Thymus (tissue), 14 donors: Measurements from ENCODE around the gene CCNI2. TPM values are rescaled to one million over a fixed set of nuclear protein-coding genes. Genes with fewer than 3 reads are reported as not detected.

Experiments
- DNase-seq, 9 donors: peaks; one replicate each; pipeline ENCODE4 v3.0.0-alpha.2; 2013; ENCODE audit warnings: low spot score in 9 of 9, low read depth in 6 of 9, missing footprints in 1 of 9
- H3K27ac ChIP-seq, 2 donors: one replicate each; pipeline ENCODE4 v1.5.1; 2013; ENCODE audit warnings: control low read depth in 1 of 2, low read depth in 1 of 2, low read length in 1 of 2, mild to moderate bottlenecking in 1 of 2, moderate library complexity in 1 of 2
- H3K27me3 ChIP-seq, 2 donors: one replicate each; pipeline ENCODE4 v1.5.1; 2013; ENCODE audit warnings: low read length in 1 of 2; ENCODE audit not compliant: control insufficient read depth in 2 of 2, insufficient read depth in 1 of 2
- H3K36me3 ChIP-seq, 2 donors: one replicate each; pipeline ENCODE4 v1.5.1; 2013; ENCODE audit warnings: low read length in 1 of 2, mild to moderate bottlenecking in 1 of 2, moderate library complexity in 1 of 2; ENCODE audit not compliant: control insufficient read depth in 2 of 2, insufficient read depth in 2 of 2
- H3K4me1 ChIP-seq, 2 donors: one replicate each; pipeline ENCODE4 v1.5.1; 2013; ENCODE audit warnings: low read length in 2 of 2; ENCODE audit not compliant: control insufficient read depth in 2 of 2, insufficient read depth in 2 of 2
- H3K4me3 ChIP-seq, 2 donors: one replicate each; pipeline ENCODE4 v1.5.1; 2013; ENCODE audit warnings: low read length in 2 of 2, control low read depth in 1 of 2, mild to moderate bottlenecking in 1 of 2
- H3K9me3 ChIP-seq, 2 donors: one replicate each; pipeline ENCODE4 v1.5.1; 2013; ENCODE audit warnings: low read length in 1 of 2, mild to moderate bottlenecking in 1 of 2; ENCODE audit not compliant: control insufficient read depth in 2 of 2, insufficient read depth in 1 of 2
- WGBS: extraction: QIAGEN DNeasy Blood & Tissue Kit; methylation state at CpG from one replicate; pipeline ENCODE4 v1.1.7; 2013; 5-methylcytosine and 5-hydroxymethylcytosine counted together
- long read RNA-seq, 10 donors: transcript quantifications; one replicate each; lab custom pipeline, GENCODE V29; 2026
- polyA plus RNA-seq: library from polyadenylated mRNA; stranded (reverse); fragments of 200-250 nt; gene quantifications from one replicate; pipeline ENCODE4 v1.2.3, GENCODE V29; 2013
- total RNA-seq: library from RNA; stranded (reverse); fragments of 120-200 nt; gene quantifications from one replicate; pipeline ENCODE4 v1.2.4, GENCODE V29; 2013
- donor health status: healthy.

Gene CCNI2
- 8.1 TPM for total RNA-seq
- 2.5 TPM for polyA plus RNA-seq
- long read RNA-seq, donor 1 = 0 reads
- long read RNA-seq, donor 2 = 0 reads
- long read RNA-seq, donor 3, partial matches to known transcripts = 0 of 1 reads
- long read RNA-seq, donor 3, other reads (novel, unspliced or antisense) = 0 of 1 reads
- long read RNA-seq, donor 4, partial matches to known transcripts = 0 of 2 reads
- long read RNA-seq, donor 4, other reads (novel, unspliced or antisense) = 0 of 2 reads
- long read RNA-seq, donor 5 = 0 reads
- long read RNA-seq, donor 6, partial matches to known transcripts = 0 of 1 reads
- long read RNA-seq, donor 6, other reads (novel, unspliced or antisense) = 0 of 1 reads
- long read RNA-seq, donor 7 = 0 reads
- long read RNA-seq, donor 8, partial matches to known transcripts = 0 of 1 reads
- long read RNA-seq, donor 8, other reads (novel, unspliced or antisense) = 0 of 1 reads
- long read RNA-seq, donor 9 = 0 reads
- long read RNA-seq, donor 10, partial matches to known transcripts = 0 of 2 reads
- long read RNA-seq, donor 10, other reads (novel, unspliced or antisense) = 0 of 2 reads

DNA sequence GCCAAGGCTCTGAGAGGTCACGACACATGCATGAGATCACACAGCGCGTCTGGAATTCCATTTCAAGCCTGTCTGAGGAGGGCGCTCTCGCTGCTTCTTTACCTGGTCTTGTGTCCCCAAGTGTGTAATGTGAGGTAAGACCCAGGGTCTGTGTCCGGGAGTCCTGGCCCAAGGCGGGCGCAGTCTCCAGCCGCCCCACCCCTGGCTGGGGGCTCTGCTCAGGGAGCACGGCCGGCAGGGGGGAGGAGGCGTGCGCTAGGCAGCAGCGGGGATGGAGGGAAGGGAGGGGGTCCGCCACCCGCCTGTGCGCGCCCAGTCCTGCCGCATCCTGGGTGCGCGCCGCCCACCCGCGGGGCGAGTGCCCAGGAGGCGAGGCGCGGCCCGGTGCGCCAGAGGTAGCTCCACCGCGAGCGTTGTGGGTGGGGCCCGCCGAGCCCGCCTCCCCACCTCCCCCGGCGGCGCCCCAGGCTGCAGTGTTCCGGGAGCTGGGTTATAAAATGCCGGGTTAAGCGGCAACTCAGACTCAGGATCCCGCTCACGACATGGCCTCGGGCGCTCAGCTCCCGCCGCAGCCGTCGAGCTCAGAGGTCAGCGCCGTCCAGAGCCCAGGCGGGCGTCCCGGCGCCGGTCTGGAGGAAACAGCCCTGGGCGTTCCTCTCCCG, at the start of gene CCNI2:
Gene CCNI2, plus strand, starts transcription at position 473 of the 662 bp plus-strand sequence. Its CDS starts 70 bp downstream, at position 543.
- Histone ChIP-seq H3K4me1 (peaks cover 9 to 24% of the 10 kb centered on the region in 2 donors), H3K27ac (peak within 1 kb of the TSS; percentile 36 to 63), H3K4me3 (peak within 1 kb of the TSS; percentile 54 to 56), H3K27me3 (peaks cover 3 to 24% of the 10 kb centered on the region in 2 donors), H3K9me3 (peaks cover 0 to 4% of the 10 kb centered on the region in 2 donors), H3K36me3 (no peaks in the 10 kb centered on the region)
- DNase-seq = peak in 6 of 9 donors; percentile 28 to 78 (median 58)
- 2% methylated on average over 59 of the region's 59 CpGs for WGBS

DNA sequence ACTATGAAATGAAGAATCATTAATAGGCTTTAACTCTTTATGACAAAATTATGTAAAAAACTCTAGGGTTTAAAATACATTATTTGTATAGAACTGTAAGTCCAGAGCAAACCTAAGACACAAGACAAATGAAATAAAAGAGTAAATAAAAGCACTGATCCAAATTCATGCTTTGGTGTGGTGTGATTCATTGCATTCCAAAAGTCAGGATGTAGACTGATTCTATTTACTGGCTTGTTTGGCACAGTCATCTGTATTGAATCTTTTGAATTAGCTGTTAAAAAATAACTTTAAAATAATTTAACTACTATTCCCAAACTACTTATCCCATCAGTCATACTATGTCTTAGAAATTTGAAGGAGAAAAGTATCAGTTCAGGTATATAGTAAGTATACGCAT, 42.4 kb upstream of the CCNI2 start:
- Histone ChIP-seq H3K4me3 (no peak overlapping the region), H3K27ac (no peak overlapping the region), H3K36me3 (peaks cover under 1 to 8% of the 10 kb centered on the region in 2 donors), H3K4me1 (no peaks in the 10 kb centered on the region), H3K9me3 (no peaks in the 10 kb centered on the region), H3K27me3 (no peaks in the 10 kb centered on the region)
- DNase-seq = no peak
- 95% methylated on average over 1 of the region's 1 CpG for WGBS

DNA sequence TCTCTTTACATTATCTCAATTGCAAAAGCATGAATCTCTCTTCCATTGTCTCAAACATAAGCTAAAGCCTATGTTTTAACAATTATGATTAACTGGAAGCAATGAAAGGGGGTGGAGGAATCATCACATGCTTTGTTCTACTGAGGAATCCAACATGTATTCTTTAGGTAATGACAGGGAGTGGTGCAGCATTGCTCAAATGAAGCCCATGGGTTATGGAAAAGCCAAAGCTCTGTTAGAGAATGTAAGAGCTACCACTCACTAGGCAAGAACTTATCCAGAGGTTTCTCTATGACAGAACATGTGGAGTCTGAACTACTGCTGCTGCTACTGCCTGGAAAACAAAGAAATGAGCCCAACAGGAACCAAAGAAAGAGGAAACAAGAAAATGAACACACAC, 38.6 kb upstream of the CCNI2 start:
- no peaks in the 10 kb centered on the region for H3K4me1 ChIP-seq
- H3K9me3 ChIP-seq = no peaks in the 10 kb centered on the region
- H3K36me3 ChIP-seq = no peaks in the 10 kb centered on the region
- no peak overlapping the region for H3K4me3 ChIP-seq
- H3K27ac ChIP-seq = no peak overlapping the region
- H3K27me3 ChIP-seq = no peaks in the 10 kb centered on the region
- DNase-seq = no peak

GRCh38 chr5:132714456-132715307, 32.5 kb upstream of the CCNI2 start:
- H3K9me3 ChIP-seq = no peaks in the 10 kb centered on the region
- WGBS = 70% methylated on average over 11 of the region's 11 CpGs
- H3K27me3 ChIP-seq = no peaks in the 10 kb centered on the region
- no peaks in the 10 kb centered on the region for H3K4me1 ChIP-seq
- no peak overlapping the region for H3K4me3 ChIP-seq
- H3K27ac ChIP-seq = no peak overlapping the region
- peak in 1 of 9 donors; percentile 24 for DNase-seq
- peaks cover 0 to 5% of the 10 kb centered on the region in 2 donors for H3K36me3 ChIP-seq

DNA sequence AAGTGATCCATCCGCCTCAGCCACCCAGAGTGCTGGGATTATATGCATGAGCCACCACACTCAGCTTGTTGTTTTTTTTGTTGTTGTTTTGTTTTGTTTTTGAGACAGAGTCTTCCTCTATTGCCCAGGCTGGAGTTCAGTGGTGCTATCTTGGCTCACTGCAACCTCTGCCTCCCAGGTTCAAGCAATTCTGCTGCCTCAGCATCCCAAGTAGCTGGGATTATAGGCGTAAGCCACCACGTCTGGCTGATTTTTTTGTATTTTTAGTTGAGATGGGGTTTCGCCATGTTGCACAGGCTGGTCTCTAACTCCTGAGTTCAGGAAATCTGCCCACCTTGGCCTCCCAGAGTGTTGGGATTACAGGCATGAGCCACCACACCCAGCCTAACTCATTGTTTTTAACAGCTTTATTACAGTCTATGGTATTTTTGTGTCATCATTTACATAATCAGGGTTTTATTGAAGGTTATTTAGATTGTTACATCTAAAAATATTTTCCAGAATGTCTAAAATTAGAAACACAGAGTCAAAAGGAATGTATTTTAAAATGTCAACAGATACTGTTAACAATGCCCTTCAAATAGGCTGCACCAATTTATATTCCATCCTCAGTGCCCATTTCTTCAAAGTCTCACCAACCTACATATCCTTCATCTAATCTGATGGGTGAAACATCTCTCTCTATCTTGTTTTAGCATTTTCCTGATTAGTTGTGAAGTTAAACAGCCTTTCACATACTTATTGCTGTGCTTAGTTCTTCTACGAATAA, 28.5 kb upstream of the CCNI2 start:
- Histone ChIP-seq H3K27me3 (no peaks in the 10 kb centered on the region), H3K27ac (no peak overlapping the region), H3K4me3 (no peak overlapping the region), H3K4me1 (no peaks in the 10 kb centered on the region), H3K36me3 (peaks cover 0 to 9% of the 10 kb centered on the region in 2 donors), H3K9me3 (no peaks in the 10 kb centered on the region)
- 99% methylated on average over 5 of the region's 5 CpGs for WGBS
- DNase-seq = no peak

- Histone ChIP-seq H3K4me1 (no peaks in the 10 kb centered on the region), H3K9me3 (no peaks in the 10 kb centered on the region), H3K4me3 (no peak overlapping the region), H3K27ac (no peak overlapping the region), H3K36me3 (peaks cover 0 to 12% of the 10 kb centered on the region in 2 donors), H3K27me3 (no peaks in the 10 kb centered on the region)
- DNase-seq = no peak
- 98% methylated on average over 2 of the region's 2 CpGs for WGBS
These were observed 21.5 kb upstream of the CCNI2 start for GRCh38 chr5:132725745-132726144.

GRCh38 chr5:132729896-132730295, 17.3 kb upstream of the CCNI2 start:
- H3K4me3 ChIP-seq = no peak overlapping the region
- 99% methylated on average over 10 of the region's 10 CpGs for WGBS
- DNase-seq = no peak
- no peaks in the 10 kb centered on the region for H3K27me3 ChIP-seq
- H3K9me3 ChIP-seq = no peaks in the 10 kb centered on the region
- H3K27ac ChIP-seq = no peak overlapping the region
- H3K4me1 ChIP-seq = no peaks in the 10 kb centered on the region
- peaks cover 0 to 12% of the 10 kb centered on the region in 2 donors for H3K36me3 ChIP-seq

DNA sequence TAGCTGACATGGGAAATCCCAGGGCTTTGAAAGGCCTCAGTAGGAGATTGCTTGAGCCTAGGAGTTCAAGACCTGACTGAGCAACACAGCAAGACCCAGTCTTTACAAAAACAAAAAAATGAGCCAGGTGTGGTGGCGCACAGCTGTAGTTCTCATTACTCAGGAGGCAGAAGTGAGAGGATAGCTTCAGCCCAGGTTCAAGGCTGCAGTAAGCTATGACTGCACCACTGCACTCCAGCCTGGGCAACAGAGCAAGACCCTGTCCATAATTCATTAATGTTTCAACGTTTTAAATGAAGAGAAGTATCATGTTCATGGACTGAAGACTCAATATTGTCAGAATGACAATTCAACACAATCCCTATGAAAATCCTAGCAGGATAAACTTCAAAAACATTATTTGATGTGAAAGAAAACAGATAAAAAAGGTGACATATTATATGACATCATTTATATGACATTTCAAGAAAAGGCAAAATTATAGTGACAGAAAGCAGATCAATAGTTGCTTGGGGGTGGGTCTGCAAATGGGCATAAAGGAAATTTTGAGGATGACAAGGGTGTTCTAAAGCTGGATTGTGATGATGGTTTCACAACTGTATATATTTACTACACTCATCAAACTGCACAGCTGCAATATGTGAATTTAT, 13.6 kb upstream of the CCNI2 start:
- no peak for DNase-seq
- WGBS = 97% methylated on average over 2 of the region's 2 CpGs
- Histone ChIP-seq H3K4me3 (no peak overlapping the region), H3K9me3 (no peaks in the 10 kb centered on the region), H3K27ac (no peak overlapping the region), H3K36me3 (peaks cover 0 to 4% of the 10 kb centered on the region in 2 donors), H3K4me1 (peaks cover 6 to 7% of the 10 kb centered on the region in 2 donors), H3K27me3 (no peaks in the 10 kb centered on the region)
